ENCODE results near the gene DDAH1. TPM values are rescaled to one million over a fixed set of nuclear protein-coding genes. Genes with fewer than 3 reads are reported as not detected.
A peak's percentile ranks its signal among the peaks of the same experiment; 100 is the strongest.

The DDAH1 gene
- total RNA-seq, 1 experiment from 2014 or later = 7.9 TPM

DNA sequence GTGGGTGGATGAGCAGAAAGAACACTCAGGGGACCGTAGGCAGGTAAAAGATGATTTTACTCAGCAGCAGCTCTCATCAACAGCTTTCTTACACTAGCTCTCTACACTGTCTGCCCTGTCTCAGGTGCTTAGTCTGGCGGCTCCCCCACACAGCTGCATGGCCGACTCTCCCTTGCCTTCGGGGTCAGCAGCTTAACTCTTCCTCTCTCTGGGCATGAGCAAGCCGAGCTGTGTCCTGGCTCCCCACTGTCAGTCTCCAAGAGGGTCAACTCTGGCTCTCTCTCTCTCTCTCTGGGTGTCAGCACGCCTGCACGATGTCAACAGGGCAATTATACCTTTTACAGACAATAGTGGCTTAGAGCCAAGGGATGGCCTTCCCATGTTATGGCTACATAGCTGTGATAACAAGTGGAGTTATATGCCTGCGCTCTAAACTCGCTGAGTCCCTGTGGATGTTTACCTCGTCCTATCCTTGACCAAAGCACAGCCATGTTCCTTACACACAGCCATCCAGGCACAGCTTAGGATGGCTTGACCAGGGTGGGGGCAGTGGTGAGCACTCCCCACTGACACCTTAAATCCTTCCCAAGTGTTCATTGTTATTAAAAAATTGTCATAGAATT, 185.4 kb downstream of the DDAH1 start:
- Mint-ChIP-seq H3K4me1 (ENCODE audit: insufficient read depth, unreplicated experiment) (peaks cover 20% of the 10 kb centered on the region), H3K9me3 (ENCODE audit: unreplicated experiment) (no peaks in the 10 kb centered on the region), H3K27me3 (ENCODE audit: insufficient read depth, unreplicated experiment) (no peaks in the 10 kb centered on the region), H3K4me3 (ENCODE audit: unreplicated experiment) (peak overlapping the region; percentile 59), H3K36me3 (ENCODE audit: insufficient read depth, unreplicated experiment) (no peaks in the 10 kb centered on the region), H3K27ac (ENCODE audit: low read depth, unreplicated experiment) (peak overlapping the region; percentile 86)
- intact Hi-C loops (cut with micrococcal nuclease) = no loop called here
- ChIA-PET POLR2A (interaction anchor here (1.7 to 12.8 kb wide), 3 partner anchors 14 to 50 kb away, joined by 8 to 271 read pairs (median 131); partner anchors contain the start of gene C1orf52), CTCF (interaction anchor here (0.6 to 1.4 kb wide), 9 partner anchors 10 to 345 kb away, joined by 3 to 4 read pairs (median 3); no protein-coding TSS in a partner anchor)
- TF ChIP-seq, protein P1, sequence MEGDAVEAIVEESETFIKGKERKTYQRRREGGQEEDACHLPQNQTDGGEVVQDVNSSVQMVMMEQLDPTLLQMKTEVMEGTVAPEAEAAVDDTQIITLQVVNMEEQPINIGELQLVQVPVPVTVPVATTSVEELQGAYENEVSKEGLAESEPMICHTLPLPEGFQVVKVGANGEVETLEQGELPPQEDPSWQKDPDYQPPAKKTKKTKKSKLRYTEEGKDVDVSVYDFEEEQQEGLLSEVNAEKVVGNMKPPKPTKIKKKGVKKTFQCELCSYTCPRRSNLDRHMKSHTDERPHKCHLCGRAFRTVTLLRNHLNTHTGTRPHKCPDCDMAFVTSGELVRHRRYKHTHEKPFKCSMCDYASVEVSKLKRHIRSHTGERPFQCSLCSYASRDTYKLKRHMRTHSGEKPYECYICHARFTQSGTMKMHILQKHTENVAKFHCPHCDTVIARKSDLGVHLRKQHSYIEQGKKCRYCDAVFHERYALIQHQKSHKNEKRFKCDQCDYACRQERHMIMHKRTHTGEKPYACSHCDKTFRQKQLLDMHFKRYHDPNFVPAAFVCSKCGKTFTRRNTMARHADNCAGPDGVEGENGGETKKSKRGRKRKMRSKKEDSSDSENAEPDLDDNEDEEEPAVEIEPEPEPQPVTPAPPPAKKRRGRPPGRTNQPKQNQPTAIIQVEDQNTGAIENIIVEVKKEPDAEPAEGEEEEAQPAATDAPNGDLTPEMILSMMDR (IDR thresholded peaks at IDR 0.05; ENCODE audit: unreplicated experiment) = no peak
- DNase-seq (ENCODE audit: unreplicated experiment) = no peak
- no TSS peak for BruUV-seq (replicated peaks)

GRCh38 chr1:85278853-85279314, 186.1 kb downstream of the DDAH1 start:
- H3K4me1 Mint-ChIP-seq (ENCODE audit: insufficient read depth, unreplicated experiment) = peaks cover 26% of the 10 kb centered on the region

DNA sequence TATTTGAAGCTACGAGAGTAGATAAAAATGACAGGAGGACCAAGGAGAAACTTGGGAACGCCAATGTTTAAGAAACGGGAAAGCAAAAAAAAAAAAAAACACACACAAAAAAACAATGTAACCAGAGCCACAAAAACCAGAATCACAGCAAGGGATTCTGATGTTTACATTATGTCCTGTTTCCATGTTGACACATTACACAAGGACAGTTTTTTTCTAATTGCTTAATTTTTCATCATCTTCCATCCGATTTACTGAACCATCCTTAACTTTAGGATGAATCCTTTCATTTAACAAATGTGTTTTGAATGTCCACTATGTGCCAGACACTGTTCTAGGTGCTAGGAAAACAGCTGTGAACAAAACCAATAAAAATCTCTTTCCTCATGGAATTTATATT, 187.2 kb downstream of the DDAH1 start:
- POLR2A ChIA-PET = interaction anchor here (0.5 to 12.8 kb wide), 10 partner anchors 10 to 772 kb away, joined by 3 to 271 read pairs (median 6); partner anchors contain the start of genes C1orf52, SPATA1 and SYDE2
- DNase-seq (ENCODE audit: unreplicated experiment) = no peak
- Mint-ChIP-seq H3K27me3 (ENCODE audit: insufficient read depth, unreplicated experiment) (no peaks in the 10 kb centered on the region), H3K27ac (ENCODE audit: low read depth, unreplicated experiment) (no peak overlapping the region), H3K4me3 (ENCODE audit: unreplicated experiment) (no peak overlapping the region), H3K4me1 (ENCODE audit: insufficient read depth, unreplicated experiment) (peaks cover 37% of the 10 kb centered on the region), H3K9me3 (ENCODE audit: unreplicated experiment) (no peaks in the 10 kb centered on the region), H3K36me3 (ENCODE audit: insufficient read depth, unreplicated experiment) (peaks cover 8% of the 10 kb centered on the region)
- TF ChIP-seq, protein P1 (IDR thresholded peaks at IDR 0.05; ENCODE audit: unreplicated experiment) = no peak
- intact Hi-C loops (cut with micrococcal nuclease) = no loop called here
- no TSS peak for BruUV-seq (replicated peaks)
- CTCF ChIA-PET = interaction anchor here (0.6 to 4.0 kb wide), 5 partner anchors 19 to 304 kb away, joined by 3 to 42 read pairs (median 5); partner anchors contain the start of gene C1orf52

More at GRCh38 chr1:85278853-85279314, 186.1 kb downstream of the DDAH1 start:
- POLR2A ChIA-PET = interaction anchor here (0.7 to 12.8 kb wide), 6 partner anchors 15 to 452 kb away, joined by 3 to 271 read pairs (median 6); partner anchors contain the start of gene C1orf52
- Mint-ChIP-seq H3K36me3 (ENCODE audit: insufficient read depth, unreplicated experiment) (no peaks in the 10 kb centered on the region), H3K27me3 (ENCODE audit: insufficient read depth, unreplicated experiment) (no peaks in the 10 kb centered on the region), H3K4me3 (ENCODE audit: unreplicated experiment) (peak overlapping the region; percentile 59), H3K9me3 (ENCODE audit: unreplicated experiment) (no peaks in the 10 kb centered on the region), H3K27ac (ENCODE audit: low read depth, unreplicated experiment) (peak overlapping the region; percentile 86)
- intact Hi-C loops (cut with micrococcal nuclease) = no loop called here
- no TSS peak for BruUV-seq (replicated peaks)
- CTCF ChIA-PET = interaction anchor here (0.8 to 4.0 kb wide), 7 partner anchors 11 to 51 kb away, joined by 3 to 42 read pairs (median 3); partner anchors contain the start of gene C1orf52
- DNase-seq (ENCODE audit: unreplicated experiment) = peak; percentile 91
- TF ChIP-seq, protein P1 (IDR thresholded peaks at IDR 0.05; ENCODE audit: unreplicated experiment) = no peak

DNA sequence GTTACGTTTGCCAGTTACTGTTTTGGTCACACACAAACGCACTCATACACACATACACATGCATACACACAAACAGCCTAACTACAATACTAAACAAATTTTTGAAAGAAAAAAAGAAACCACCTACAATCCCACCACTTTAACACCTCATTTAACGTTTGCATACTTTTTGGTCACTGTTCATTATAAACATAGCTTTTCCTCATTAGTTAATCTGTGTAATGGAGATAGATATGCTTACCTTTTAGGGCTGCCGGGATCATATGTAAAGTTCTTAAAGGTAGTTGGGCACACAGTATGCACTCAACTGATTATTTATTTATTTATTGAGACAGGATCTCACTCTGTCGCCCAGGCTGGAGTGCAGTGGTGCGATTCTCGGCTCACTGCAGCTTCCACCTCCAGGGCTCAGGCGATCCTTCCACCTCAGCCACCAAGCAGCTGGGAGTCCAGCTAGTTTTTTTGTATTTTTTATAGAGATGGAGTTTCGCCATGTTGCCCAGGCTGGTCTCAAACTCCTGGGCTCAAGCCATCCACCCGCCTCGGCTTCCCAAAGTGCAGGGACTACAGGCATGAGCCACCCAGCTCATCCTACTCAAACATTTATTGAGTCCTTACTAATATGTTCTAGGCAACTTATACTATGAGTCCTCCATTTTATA, 187.8 kb downstream of the DDAH1 start:
- peak overlapping the region; percentile 77 for H3K4me3 Mint-ChIP-seq (ENCODE audit: unreplicated experiment)
- BruUV-seq (replicated peaks) = TSS peak; percentile 95
- no peak for DNase-seq (ENCODE audit: unreplicated experiment)
- peaks cover 38% of the 10 kb centered on the region for H3K4me1 Mint-ChIP-seq (ENCODE audit: insufficient read depth, unreplicated experiment)
- peaks cover 11% of the 10 kb centered on the region for H3K36me3 Mint-ChIP-seq (ENCODE audit: insufficient read depth, unreplicated experiment)
- intact Hi-C loops (cut with micrococcal nuclease) = no loop called here
- CTCF ChIA-PET = interaction anchor here (0.5 to 4.0 kb wide), 10 partner anchors 9 to 411 kb away, joined by 3 to 42 read pairs (median 6); partner anchors contain the start of gene C1orf52
- no peaks in the 10 kb centered on the region for H3K9me3 Mint-ChIP-seq (ENCODE audit: unreplicated experiment)
- POLR2A ChIA-PET = interaction anchor here (0.6 to 12.8 kb wide), 44 partner anchors 7 to 1147 kb away, joined by 3 to 271 read pairs (median 5); partner anchors contain the start of genes C1orf52, CCN1, CLCA2 and DDAH1
- peak overlapping the region; percentile 85 for H3K27ac Mint-ChIP-seq (ENCODE audit: low read depth, unreplicated experiment)
- TF ChIP-seq, protein P1 (IDR thresholded peaks at IDR 0.05; ENCODE audit: unreplicated experiment) = no peak
- H3K27me3 Mint-ChIP-seq (ENCODE audit: insufficient read depth, unreplicated experiment) = no peaks in the 10 kb centered on the region
